IMR-90 (cell line): ENCODE data around the gene APCDD1.

Experiments
- CTCF ChIP-seq: conservative IDR thresholded peaks from 2 replicates; pipeline ENCODE4 v1.5.1; 2012; ENCODE audit warnings: mild to moderate bottlenecking, low read depth, low read length, improper control_type of control experiment
- FOS ChIP-seq: fragments of 150-350 bp; IDR thresholded peaks from 2 replicates; pipeline ENCODE4 v1.6.1; 2016; ENCODE audit warnings: low read depth, low read length
- RAD21 ChIP-seq: IDR thresholded peaks from 2 replicates; pipeline ENCODE4 v1.6.1; 2012; ENCODE audit warnings: low read length, improper control_type of control experiment

- TF ChIP-seq RAD21 (no peak), CTCF (no peak), FOS (no peak)
Measured at GRCh38 chr18:10453261-10453805, 1.1 kb upstream of the APCDD1 start.
